Measurements from ENCODE around the gene HERC3. TPM values are rescaled to one million over a fixed set of nuclear protein-coding genes. Genes with fewer than 3 reads are reported as not detected.

Gene HERC3
- total RNA-seq, 1 donor from 2014 or later: 21.2 TPM

GRCh38 chr4:88713782-88714181, 121.5 kb downstream of the HERC3 start:
- no peak for DNase-seq (ENCODE audit: low spot score)

GRCh38 chr4:88718098-88718497, 125.8 kb downstream of the HERC3 start:
- DNase-seq (ENCODE audit: low spot score): no peak

DNA sequence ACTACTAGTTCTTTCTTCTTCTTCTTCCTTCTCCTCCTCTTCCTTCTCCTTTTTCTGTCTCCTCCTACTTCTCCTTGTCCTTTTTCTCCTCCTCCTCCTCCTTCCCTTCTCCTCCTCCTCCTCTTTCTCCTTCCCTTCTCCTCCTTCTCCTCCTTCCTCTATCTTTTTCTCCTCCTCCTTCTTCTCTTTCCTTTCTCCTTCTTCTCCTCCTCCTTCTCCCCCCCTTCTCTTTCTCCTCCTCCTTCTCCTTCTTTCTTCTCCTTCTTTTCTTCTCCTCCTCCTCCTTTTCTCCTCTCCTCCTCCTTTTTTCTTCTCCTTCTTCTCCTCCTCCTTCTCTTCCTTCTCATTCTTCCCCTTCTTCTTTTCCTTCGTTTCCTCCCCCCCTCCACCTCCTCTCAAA, 127.1 kb downstream of the HERC3 start:
- no peak for DNase-seq (ENCODE audit: low spot score)

GRCh38 chr4:88720451-88721428, 128.5 kb downstream of the HERC3 start:
- no peak for DNase-seq (ENCODE audit: low spot score)

- DNase-seq (ENCODE audit: low spot score): no peak
Observed at GRCh38 chr4:88722276-88722780, 130.0 kb downstream of the HERC3 start.

GRCh38 chr4:88722828-88723227, 130.5 kb downstream of the HERC3 start:
- DNase-seq (ENCODE audit: low spot score): no peak

GRCh38 chr4:88724406-88724805, 132.1 kb downstream of the HERC3 start:
- DNase-seq (ENCODE audit: low spot score): no peak

GRCh38 chr4:88725143-88725542, 132.9 kb downstream of the HERC3 start:
- no peak for DNase-seq (ENCODE audit: low spot score)

- DNase-seq (ENCODE audit: low spot score): no peak
Observed at GRCh38 chr4:88725986-88726385, 133.7 kb downstream of the HERC3 start.

DNA sequence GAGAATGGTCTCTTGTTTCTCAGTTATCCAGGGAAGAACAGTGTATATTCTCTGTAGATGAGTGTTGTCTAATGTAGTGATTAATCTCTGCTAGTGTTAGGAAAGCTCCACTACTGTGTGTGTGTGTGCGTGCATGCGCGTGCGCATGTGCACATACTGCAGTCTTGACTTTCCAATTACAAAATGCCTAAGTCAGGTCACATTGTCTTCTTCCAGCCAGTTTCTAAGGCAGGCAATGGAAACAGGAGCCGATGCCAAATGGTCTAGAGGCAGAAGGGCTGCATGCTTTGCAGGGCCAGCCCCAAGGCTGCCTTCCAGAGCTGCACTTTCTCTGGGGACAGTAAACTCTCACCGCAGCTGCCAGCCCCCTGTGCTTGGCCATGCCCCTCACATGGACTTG, 135.9 kb downstream of the HERC3 start:
- no peak for DNase-seq (ENCODE audit: low spot score)

DNA sequence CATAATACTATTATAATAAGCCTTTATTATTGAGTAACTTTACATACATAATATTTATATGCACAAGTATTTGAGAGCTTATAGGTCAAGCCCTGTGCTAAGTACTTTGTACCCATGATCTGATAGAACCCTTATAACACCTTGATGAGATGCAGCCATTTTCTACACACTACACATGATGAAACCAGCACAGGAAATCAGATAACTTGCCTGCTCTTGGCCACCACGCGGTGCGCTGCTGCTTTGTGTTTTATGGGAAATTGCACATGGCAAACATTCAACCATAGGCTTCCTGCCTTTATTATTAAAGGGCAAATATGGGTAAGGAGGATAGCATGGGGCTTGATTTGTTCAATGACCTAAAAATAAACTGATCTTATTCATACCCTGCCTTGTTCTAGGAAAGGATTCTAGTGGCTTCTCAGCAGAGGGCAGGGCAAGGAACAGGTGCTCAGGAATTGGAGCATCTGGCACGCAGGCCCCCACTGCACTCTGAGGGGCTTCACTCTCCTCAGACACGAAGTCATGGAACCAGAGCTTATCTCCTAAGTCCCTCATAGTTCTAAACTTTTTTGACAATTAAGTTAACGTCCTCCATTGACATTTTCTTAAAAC, 137.0 kb downstream of the HERC3 start:
- DNase-seq (ENCODE audit: low spot score): no peak

DNA sequence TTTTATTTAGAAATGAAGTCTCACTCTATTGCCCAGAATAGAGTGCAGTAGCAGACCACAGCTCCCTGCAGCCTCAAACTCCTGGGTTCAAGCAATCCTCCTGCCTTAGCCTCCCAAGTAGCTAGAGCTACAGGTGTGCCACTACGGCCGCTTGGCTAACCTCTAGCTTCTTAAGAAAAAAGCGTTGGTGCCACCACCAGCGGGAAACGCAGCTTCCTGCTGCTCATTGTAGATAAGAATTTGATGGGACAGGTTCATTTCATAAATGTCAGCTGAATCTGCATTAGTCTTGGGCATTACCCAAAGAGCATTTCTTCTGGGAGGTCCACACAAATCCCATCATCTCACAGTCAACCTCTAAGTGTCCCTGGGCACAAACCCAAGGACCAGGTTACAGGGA, 138.5 kb downstream of the HERC3 start:
- no peak for DNase-seq (ENCODE audit: low spot score)

DNA sequence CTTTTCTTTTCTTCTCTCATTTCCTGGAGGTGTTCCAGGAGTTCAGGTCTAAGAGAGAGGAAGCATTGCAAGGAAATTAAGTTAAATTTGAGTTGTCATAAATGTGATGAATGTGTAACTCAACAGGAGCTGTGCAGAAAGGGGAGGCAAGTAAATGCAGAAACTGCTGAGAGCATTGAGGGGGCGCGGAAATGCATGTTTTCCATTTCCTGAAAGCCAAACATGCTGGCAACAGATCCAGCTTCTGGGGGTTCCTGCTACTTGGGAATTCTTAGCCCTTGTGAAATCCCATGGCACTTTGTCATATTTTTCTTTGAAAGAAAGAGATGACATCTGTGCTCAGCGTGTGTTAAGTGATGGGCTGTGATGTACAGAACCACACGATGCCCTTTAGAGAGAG, 139.1 kb downstream of the HERC3 start:
- DNase-seq (ENCODE audit: low spot score): no peak

GRCh38 chr4:88732714-88733368, 140.6 kb downstream of the HERC3 start:
- DNase-seq (ENCODE audit: low spot score): no peak

DNA sequence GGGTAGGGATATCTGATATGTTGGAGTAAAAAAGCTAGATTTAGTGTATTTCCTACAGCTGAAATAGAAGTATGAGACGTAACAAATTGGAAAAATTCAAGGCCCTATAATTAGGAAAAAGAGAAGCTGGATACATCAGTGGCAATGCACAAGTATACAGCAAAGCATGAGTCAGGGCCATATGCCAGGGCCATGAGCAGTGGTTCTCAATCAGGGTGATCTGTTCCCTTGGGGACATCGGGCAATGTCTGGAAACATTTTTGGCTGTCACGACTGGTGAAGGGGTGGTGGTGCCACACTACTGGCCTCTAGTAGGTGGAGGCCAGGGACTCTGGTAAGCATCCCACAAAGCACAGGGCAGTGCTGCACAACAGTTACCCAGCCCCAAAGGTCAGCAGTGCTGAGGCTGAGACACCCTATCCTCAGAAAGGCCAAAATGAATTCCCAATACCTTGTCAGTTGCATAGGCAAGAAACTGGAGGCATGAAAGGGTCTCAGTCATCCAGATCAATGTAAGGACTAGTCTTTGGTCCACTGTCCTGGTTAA, 142.2 kb downstream of the HERC3 start:
- DNase-seq (ENCODE audit: low spot score): no peak

- no peak for DNase-seq (ENCODE audit: low spot score)
Observed at GRCh38 chr4:88735564-88735963, 143.3 kb downstream of the HERC3 start.

DNA sequence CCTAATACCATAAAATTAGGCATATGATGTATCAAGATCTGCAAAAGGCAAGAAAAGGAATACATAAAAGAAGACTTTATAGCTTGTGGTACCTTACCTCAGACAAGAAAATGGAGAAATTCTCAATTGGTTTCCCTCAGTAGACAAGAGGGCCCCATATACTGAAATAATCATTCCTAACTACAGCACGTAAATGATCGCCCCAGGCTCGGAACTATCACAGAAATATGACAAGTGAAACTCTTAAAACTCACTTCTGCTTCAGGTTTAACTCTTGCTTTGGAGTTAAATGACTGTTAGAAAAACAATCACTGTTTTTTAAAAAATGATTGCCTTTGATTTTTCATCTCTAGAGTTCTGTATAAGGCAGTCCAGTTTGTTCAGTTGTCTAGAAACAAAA, 144.0 kb downstream of the HERC3 start:
- no peak for DNase-seq (ENCODE audit: low spot score)

- DNase-seq (ENCODE audit: low spot score): no peak
Observed at GRCh38 chr4:88737307-88737941, 145.1 kb downstream of the HERC3 start.

DNA sequence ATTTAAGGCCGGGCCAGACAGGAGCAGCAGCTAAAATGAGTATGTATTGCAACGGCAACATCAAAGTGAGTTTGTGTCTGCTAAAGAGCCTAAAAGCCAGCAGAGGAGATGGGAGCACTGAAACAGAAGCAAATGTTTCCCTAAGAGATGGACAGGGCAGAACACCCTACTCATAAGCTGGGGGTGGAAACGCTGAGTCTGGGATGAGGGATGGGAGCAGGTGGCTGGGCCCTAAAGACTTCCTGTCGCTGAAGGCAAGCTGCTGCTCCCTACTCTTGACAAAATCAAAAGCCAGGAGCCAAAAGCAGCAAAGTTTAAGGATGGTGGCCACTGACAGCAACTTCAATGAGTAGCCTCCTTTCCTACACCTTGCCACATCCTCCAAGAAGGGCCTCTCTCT, 145.9 kb downstream of the HERC3 start:
- DNase-seq (ENCODE audit: low spot score): no peak

DNA sequence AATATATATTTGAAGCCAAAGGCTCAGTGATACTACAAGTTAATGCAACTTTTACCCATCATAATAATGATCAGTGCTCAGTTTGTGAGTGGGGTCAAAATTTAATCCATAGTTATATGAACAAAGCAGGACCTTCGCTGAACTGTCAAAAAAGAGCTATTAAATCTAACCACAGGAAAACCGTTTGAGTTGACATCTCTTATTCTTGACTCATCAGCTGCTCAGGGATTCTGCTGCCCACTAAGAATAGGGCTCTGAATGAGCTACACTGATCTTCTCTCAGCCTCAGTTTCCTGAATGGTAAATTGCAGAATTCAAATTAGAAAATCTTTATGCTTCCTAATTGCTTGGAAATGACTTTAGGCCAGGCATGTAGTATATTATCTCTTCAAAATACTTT, 150.3 kb downstream of the HERC3 start:
- no peak for DNase-seq (ENCODE audit: low spot score)

- DNase-seq (ENCODE audit: low spot score): no peak
Observed at GRCh38 chr4:88743696-88744095, 151.4 kb downstream of the HERC3 start.

All from mesenteric fat pad (tissue), 1 donor.